HepG2 (cell line): ENCODE results near the gene HAGHL. TPM values are rescaled to one million over a fixed set of nuclear protein-coding genes. Genes with fewer than 3 reads are reported as not detected.

Source experiments
- ARID5B ChIP-seq: IDR thresholded peaks from 2 replicates; pipeline ENCODE4 v1.4.0; 2020; ENCODE audit warnings: mild to moderate bottlenecking, missing genetic modification reagents
- HOXD1 ChIP-seq: sonication (generic); formaldehyde crosslinking; IDR thresholded peaks from 2 replicates; pipeline ENCODE4 v1.5.0; 2020; ENCODE audit warnings: missing genetic modification reagents
- KMT2A ChIP-seq: sonication (generic); formaldehyde crosslinking; IDR thresholded peaks from 2 replicates; pipeline ENCODE4 v1.4.0; 2020; ENCODE audit warnings: missing genetic modification reagents
- MYPOP ChIP-seq: sonication (generic); formaldehyde crosslinking; IDR thresholded peaks from 2 replicates; pipeline ENCODE4 v1.8.1; 2023; ENCODE audit warnings: mild to moderate bottlenecking, moderate library complexity, missing genetic modification reagents
- NR2C2 ChIP-seq: sonication (generic); formaldehyde crosslinking; IDR thresholded peaks from 2 replicates; pipeline ENCODE4 v1.4.0; 2020; ENCODE audit warnings: missing genetic modification reagents, mild to moderate bottlenecking, moderate library complexity, borderline replicate concordance
- ZBTB25 ChIP-seq: IDR thresholded peaks from 2 replicates; pipeline ENCODE4 v1.6.1; 2018; ENCODE audit warnings: missing genetic modification reagents
- ZHX2 ChIP-seq, 2 experiments: sonication (generic) in 1 of 2; formaldehyde crosslinking in 1 of 2; IDR thresholded peaks; 2 replicates each; pipeline versions ENCODE4 v1.6.1 to v1.9.0; 2014 to 2022; ENCODE audit warnings: antibody characterized with exemption in 1 of 2, borderline replicate concordance in 1 of 2, inconsistent platforms in 1 of 2, low read depth in 1 of 2, missing genetic modification reagents in 1 of 2
- ZNF205 ChIP-seq: IDR thresholded peaks from 2 replicates; pipeline ENCODE4 v1.6.1; 2018; ENCODE audit warnings: missing biosample characterization, missing genetic modification reagents
- ZNF253 ChIP-seq: sonication (generic); formaldehyde crosslinking; IDR thresholded peaks from 2 replicates; pipeline ENCODE4 v1.8.0; 2022; ENCODE audit warnings: mild to moderate bottlenecking, missing genetic modification reagents, borderline replicate concordance
- ZNF451 ChIP-seq: sonication (generic); formaldehyde crosslinking; IDR thresholded peaks from 2 replicates; pipeline ENCODE4 v1.5.0; 2020; ENCODE audit warnings: mild to moderate bottlenecking, missing genetic modification reagents
- ZNF800 ChIP-seq: sonication (generic); formaldehyde crosslinking; IDR thresholded peaks from 2 replicates; pipeline ENCODE4 v1.4.0; 2020; ENCODE audit warnings: missing genetic modification reagents
- polyA plus RNA-seq, 8 experiments: library from polyadenylated mRNA; depleted of rRNA in 3 of 8; stranded (reverse) in 7 of 8; unstranded in 1 of 8; fragments of >200 nt; fragmentation: Illumina TruSeq in 4 of 8; extraction: Trizol in 4 of 8; gene quantifications; 2 replicates each; pipeline versions ENCODE4 v1.2.1 to v1.2.3, GENCODE V29; 2011 to 2016; ENCODE audit warnings: low read depth in 4 of 8, missing spikeins in 1 of 8, mixed read lengths in 1 of 8; ENCODE audit not compliant: insufficient read depth in 1 of 8
- total RNA-seq, 5 experiments: library from RNA; depleted of rRNA; stranded (reverse); fragments of >200 nt; fragmentation: Illumina TruSeq; extraction: Trizol; gene quantifications; 2 replicates each; pipeline ENCODE4 v1.2.3, GENCODE V29; 2016; ENCODE audit warnings: low read depth in 1 of 5

HAGHL gene
- total and polyA plus RNA-seq, 2 of the 13 experiments (the other 11 are each of a cell fraction or from before 2014, with no cell fraction given) = 3.4 to 8.4 TPM

- TF ChIP-seq ZHX2 (IDR thresholded peaks at IDR 0.05; ENCODE audit: low read depth) (peak; percentile 51; the same call in 1 of the 2 replicates), ZHX2 (CRISPR knock-in tag; IDR thresholded peaks at IDR 0.05; ENCODE audit: borderline replicate concordance) (no peak), ARID5B (CRISPR knock-in tag) (peak; percentile 30; the same call in 1 of the 2 replicates), ZBTB25 (0 out of 2 replicates have a peak, but pooled peaks have one; percentile 24), ZNF800 (CRISPR knock-in tag) (peak; percentile 99), KMT2A (CRISPR knock-in tag) (no peak), ZNF205 (CRISPR knock-in tag) (0 out of 2 replicates have a peak, but pooled peaks have one; percentile 52), NR2C2 (CRISPR knock-in tag) (0 out of 2 replicates have a peak, but pooled peaks have one; percentile 24), HOXD1 (0 out of 2 replicates have a peak, but pooled peaks have one; percentile 37), ZNF451 (CRISPR knock-in tag) (peak; percentile 74), ZNF253 (CRISPR knock-in tag) (peak; percentile 92; the same call in 1 of the 2 replicates), MYPOP (CRISPR knock-in tag) (peak; percentile 3; the same call in 1 of the 2 replicates)
Measured at GRCh38 chr16:695355-696089, 31.4 kb upstream of the HAGHL start (continued).
